Uterus (tissue), 4 donors: Measurements from ENCODE around the gene RBM10. TPM values are rescaled to one million over a fixed set of nuclear protein-coding genes. Genes with fewer than 3 reads are reported as not detected.
A peak's percentile ranks its signal among the peaks of the same experiment; 100 is the strongest.

Experiments
- DNase-seq, 2 donors: peaks; one replicate each; pipeline ENCODE4 v3.0.0-alpha.2; 2019 to 2020
- H3K27ac ChIP-seq, 2 donors: fragments of 200-600 bp; sonication (generic); 1 replicate in 1 of 2; 2 replicates in 1 of 2; pipeline ENCODE4 v1.5.1; 2016 to 2018
- H3K27me3 ChIP-seq, 2 donors: fragments of 200-600 bp; sonication (generic); one replicate each; pipeline ENCODE4 v1.5.1; 2018 to 2019; ENCODE audit warnings: control low read depth in 1 of 2
- H3K36me3 ChIP-seq, 2 donors: fragments of 200-600 bp; sonication (generic); one replicate each; pipeline ENCODE4 v1.5.1; 2019; ENCODE audit warnings: control low read depth in 1 of 2
- H3K4me1 ChIP-seq, 2 donors: fragments of 200-600 bp; sonication (generic); one replicate each; pipeline ENCODE4 v1.5.1; 2018 to 2019; ENCODE audit warnings: control low read depth in 1 of 2
- H3K4me3 ChIP-seq, 2 donors: fragments of 200-600 bp; sonication (generic); 1 replicate in 1 of 2; 2 replicates in 1 of 2; pipeline ENCODE4 v1.5.1; 2018 to 2019; ENCODE audit warnings: mild to moderate bottlenecking in 1 of 2
- H3K9me3 ChIP-seq, 2 donors: fragments of 200-600 bp; sonication (generic); one replicate each; pipeline ENCODE4 v1.5.1; 2019; ENCODE audit warnings: control low read depth in 1 of 2
- CTCF ChIP-seq, 4 experiments: fragments of 200-600 bp in 2 of 4; fragments of 450-650 bp in 2 of 4; sonication (generic) in 2 of 4; IDR thresholded peaks; one replicate each; pipeline ENCODE4 v1.5.1; 2016 to 2019; ENCODE audit warnings: antibody characterized with exemption in 4 of 4, mild to moderate bottlenecking in 2 of 4, moderate library complexity in 1 of 4
- POLR2A ChIP-seq, 2 donors: fragments of 450-650 bp; IDR thresholded peaks; one replicate each; pipeline ENCODE4 v1.6.1; 2016; ENCODE audit warnings: antibody characterized with exemption in 2 of 2, mild to moderate bottlenecking in 1 of 2, moderate library complexity in 1 of 2
- intact Hi-C: fragments of 100-400 bp; cut with DNase I; formaldehyde crosslinking; loops from one replicate; pipeline ENCODE4 v1.15.1; 2023; ENCODE audit warnings: low total_unique reads
- total RNA-seq, 4 donors: library from RNA; depleted of rRNA in 3 of 4; stranded (reverse); fragments of >200 nt in 3 of 4; gene quantifications; one replicate each; pipeline versions ENCODE4 v1.1.0 to v1.2.4, GENCODE V29; 2014 to 2023
- donor health status: DM: yes; HTN: yes; CAD: no.

The RBM10 gene
- total RNA-seq, 4 donors from 2014 or later = 4.4 to 45.4 (median 22.3) TPM

GRCh38 chrX:47232197-47232802 is 87.3 kb downstream of the RBM10 start:
- peak overlapping the region; percentile 69 to 90 for H3K4me3 ChIP-seq
- H3K27ac ChIP-seq = peak overlapping the region; percentile 96 to 98
- H3K4me1 ChIP-seq = peaks cover 0 to 4% of the 10 kb centered on the region in 2 donors
- H3K27me3 ChIP-seq = no peaks in the 10 kb centered on the region
- no peak for DNase-seq
- no peaks in the 10 kb centered on the region for H3K9me3 ChIP-seq
- intact Hi-C loops = no loop called here
- no peaks in the 10 kb centered on the region for H3K36me3 ChIP-seq
- TF ChIP-seq CTCF (IDR thresholded peaks at IDR 0.05) = no peak
- TF ChIP-seq POLR2A (IDR thresholded peaks at IDR 0.05) = no peak

- intact Hi-C loops = no loop called here
- Histone ChIP-seq H3K4me1 (peaks cover 0 to 4% of the 10 kb centered on the region in 2 donors), H3K9me3 (no peaks in the 10 kb centered on the region), H3K36me3 (no peaks in the 10 kb centered on the region), H3K27ac (peak within 1 kb of the TSS; percentile 96 to 98), H3K4me3 (peak within 1 kb of the TSS; percentile 69 to 90), H3K27me3 (no peaks in the 10 kb centered on the region)
- DNase-seq = peak; percentile 58 to 63
- TF ChIP-seq POLR2A (IDR thresholded peaks at IDR 0.05) (peak in 1 of 2 donors; percentile 60), CTCF (IDR thresholded peaks at IDR 0.05) (no peak)
Observed at GRCh38 chrX:47232803-47233332, 87.8 kb downstream of the RBM10 start, which contains the start of gene USP11. Gene USP11, plus strand, starts transcription at chrX:47233009. Its CDS starts 35 bp downstream, at chrX:47233044.

- Histone ChIP-seq H3K4me1 (peaks cover 0 to 4% of the 10 kb centered on the region in 2 donors), H3K36me3 (no peaks in the 10 kb centered on the region), H3K27ac (peak overlapping the region; percentile 96 to 98), H3K4me3 (peak overlapping the region; percentile 69 to 90), H3K27me3 (no peaks in the 10 kb centered on the region), H3K9me3 (no peaks in the 10 kb centered on the region)
- TF ChIP-seq POLR2A (IDR thresholded peaks at IDR 0.05) = peak; percentile 45 to 88
- TF ChIP-seq CTCF (IDR thresholded peaks at IDR 0.05) = no peak
- intact Hi-C loops = no loop called here
- peak; percentile 95 to 97 for DNase-seq
Observed at GRCh38 chrX:47233333-47234113, 88.5 kb downstream of the RBM10 start.

GRCh38 chrX:47234583-47234982 is 89.6 kb downstream of the RBM10 start:
- no peak for TF ChIP-seq CTCF (IDR thresholded peaks at IDR 0.05)
- TF ChIP-seq POLR2A (IDR thresholded peaks at IDR 0.05) = no peak
- intact Hi-C loops = no loop called here
- no peaks in the 10 kb centered on the region for H3K36me3 ChIP-seq
- no peaks in the 10 kb centered on the region for H3K27me3 ChIP-seq
- H3K27ac ChIP-seq = peak overlapping the region; percentile 96 to 98
- H3K9me3 ChIP-seq = no peaks in the 10 kb centered on the region
- DNase-seq = no peak
- peak overlapping the region; percentile 69 to 90 for H3K4me3 ChIP-seq
- H3K4me1 ChIP-seq = peaks cover 0 to 4% of the 10 kb centered on the region in 2 donors

GRCh38 chrX:47235691-47236103 is 90.7 kb downstream of the RBM10 start:
- intact Hi-C loops = no loop called here
- Histone ChIP-seq H3K27me3 (no peaks in the 10 kb centered on the region), H3K36me3 (no peaks in the 10 kb centered on the region), H3K27ac (peak overlapping the region; percentile 96 to 98), H3K4me1 (peaks cover 0 to 4% of the 10 kb centered on the region in 2 donors), H3K9me3 (no peaks in the 10 kb centered on the region), H3K4me3 (no peak overlapping the region)
- DNase-seq = no peak
- no peak for TF ChIP-seq CTCF (IDR thresholded peaks at IDR 0.05)
- TF ChIP-seq POLR2A (IDR thresholded peaks at IDR 0.05) = no peak
